HepG2 (cell line): Measurements from ENCODE around the gene DNAJC5. TPM values are rescaled to one million over a fixed set of nuclear protein-coding genes. Genes with fewer than 3 reads are reported as not detected.

Experiments
- BRCA1 ChIP-seq: sonication (generic); formaldehyde crosslinking; IDR thresholded peaks from 2 replicates; pipeline ENCODE4 v1.4.0; 2020; ENCODE audit warnings: missing genetic modification reagents
- CENPBD1 ChIP-seq: sonication (generic); formaldehyde crosslinking; IDR thresholded peaks from 2 replicates; pipeline ENCODE4 v1.8.0; 2022; ENCODE audit warnings: missing genetic modification reagents, low read depth, mild to moderate bottlenecking, borderline replicate concordance
- KDM6A ChIP-seq: IDR thresholded peaks from 2 replicates; pipeline ENCODE4 v1.6.1; 2016; ENCODE audit warnings: low read depth
- MED13 ChIP-seq: sonication (generic); formaldehyde crosslinking; IDR thresholded peaks from 2 replicates; pipeline ENCODE4 v1.5.0; 2020; ENCODE audit warnings: missing genetic modification reagents
- NCOA5 ChIP-seq: sonication (generic); formaldehyde crosslinking; IDR thresholded peaks from 2 replicates; pipeline ENCODE4 v1.4.0; 2020; ENCODE audit warnings: missing genetic modification reagents
- NFATC3 ChIP-seq: sonication (generic); formaldehyde crosslinking; IDR thresholded peaks from 2 replicates; pipeline ENCODE4 v1.5.1; 2020; ENCODE audit warnings: mild to moderate bottlenecking, missing genetic modification reagents
- REST ChIP-seq, 2 experiments: IDR thresholded peaks; 2 replicates each; pipeline ENCODE4 v1.6.1; 2011 to 2012; ENCODE audit warnings: low read length in 2 of 2, borderline replicate concordance in 1 of 2, low read depth in 1 of 2, mild to moderate bottlenecking in 1 of 2, moderate library complexity in 1 of 2
- RFXAP ChIP-seq: sonication (generic); formaldehyde crosslinking; IDR thresholded peaks from 2 replicates; pipeline ENCODE4 v1.4.0; 2020; ENCODE audit warnings: missing genetic modification reagents, borderline replicate concordance
- SOX6 ChIP-seq, 2 experiments: fragments of 450-650 bp in 1 of 2; sonication (generic) in 1 of 2; formaldehyde crosslinking in 1 of 2; IDR thresholded peaks; 2 replicates each; pipeline versions ENCODE4 v1.4.0 to v1.6.1; 2017 to 2020; ENCODE audit warnings: antibody characterized with exemption in 1 of 2, mild to moderate bottlenecking in 1 of 2, missing genetic modification reagents in 1 of 2
- ZFP36L2 ChIP-seq: sonication (generic); formaldehyde crosslinking; IDR thresholded peaks from 2 replicates; pipeline ENCODE4 v1.4.0; 2020; ENCODE audit warnings: missing genetic modification reagents
- ZNF12 ChIP-seq: sonication (generic); formaldehyde crosslinking; IDR thresholded peaks from 2 replicates; pipeline ENCODE4 v1.5.0; 2020; ENCODE audit warnings: missing genetic modification reagents
- ZNF251 ChIP-seq: sonication (generic); formaldehyde crosslinking; IDR thresholded peaks from 2 replicates; pipeline ENCODE4 v1.9.0; 2021; ENCODE audit warnings: mild to moderate bottlenecking, missing genetic modification reagents
- ZNF337 ChIP-seq: sonication (generic); formaldehyde crosslinking; IDR thresholded peaks from 2 replicates; pipeline ENCODE4 v1.5.1; 2020; ENCODE audit warnings: missing genetic modification reagents, low read depth, mild to moderate bottlenecking, borderline replicate concordance
- ZNF513 ChIP-seq: sonication (generic); formaldehyde crosslinking; conservative IDR thresholded peaks from 2 replicates; pipeline ENCODE4 v1.5.0; 2020; ENCODE audit warnings: missing genetic modification reagents
- ZNF674 ChIP-seq: sonication (generic); formaldehyde crosslinking; IDR thresholded peaks from 2 replicates; pipeline ENCODE4 v1.5.0; 2020; ENCODE audit warnings: low read depth, mild to moderate bottlenecking, missing genetic modification reagents
- ZNF709 ChIP-seq: sonication (generic); formaldehyde crosslinking; IDR thresholded peaks from 2 replicates; pipeline ENCODE4 v1.5.0; 2020; ENCODE audit warnings: mild to moderate bottlenecking, missing genetic modification reagents
- ZNF747 ChIP-seq: sonication (generic); formaldehyde crosslinking; IDR thresholded peaks from 2 replicates; pipeline ENCODE4 v1.8.1; 2023; ENCODE audit warnings: missing genetic modification reagents, mild to moderate bottlenecking, borderline replicate concordance
- ZNF772 ChIP-seq: sonication (generic); formaldehyde crosslinking; IDR thresholded peaks from 2 replicates; pipeline ENCODE4 v1.5.0; 2020; ENCODE audit warnings: mild to moderate bottlenecking, missing genetic modification reagents
- ZSCAN9 ChIP-seq: IDR thresholded peaks from 2 replicates; pipeline ENCODE4 v1.6.1; 2016; ENCODE audit warnings: borderline replicate concordance
- polyA plus RNA-seq, 8 experiments: library from polyadenylated mRNA; depleted of rRNA in 3 of 8; stranded (reverse) in 7 of 8; unstranded in 1 of 8; fragments of >200 nt; fragmentation: Illumina TruSeq in 4 of 8; extraction: Trizol in 4 of 8; gene quantifications; 2 replicates each; pipeline versions ENCODE4 v1.2.1 to v1.2.3, GENCODE V29; 2011 to 2016; ENCODE audit warnings: low read depth in 4 of 8, missing spikeins in 1 of 8, mixed read lengths in 1 of 8; ENCODE audit not compliant: insufficient read depth in 1 of 8
- total RNA-seq, 5 experiments: library from RNA; depleted of rRNA; stranded (reverse); fragments of >200 nt; fragmentation: Illumina TruSeq; extraction: Trizol; gene quantifications; 2 replicates each; pipeline ENCODE4 v1.2.3, GENCODE V29; 2016; ENCODE audit warnings: low read depth in 1 of 5
- TF ChIP-seq, protein P1 (sequence below): sonication (generic); formaldehyde crosslinking; IDR thresholded peaks from 2 replicates; pipeline ENCODE4 v1.4.0; 2020; ENCODE audit warnings: mild to moderate bottlenecking, missing genetic modification reagents
- TF ChIP-seq, protein P2 (sequence below): sonication (generic); formaldehyde crosslinking; IDR thresholded peaks from 2 replicates; pipeline ENCODE4 v1.4.0; 2020; ENCODE audit warnings: missing genetic modification reagents, low read depth, mild to moderate bottlenecking, borderline replicate concordance

The DNAJC5 gene
- total and polyA plus RNA-seq, 2 of the 13 experiments (the other 11 are each of a cell fraction or from before 2014, with no cell fraction given) = 42.8 to 64.5 TPM

GRCh38 chr20:63980317-63980805 is 85.4 kb downstream of the DNAJC5 start (continued):
- TF ChIP-seq ZNF513 = no peak; the same call in 1 of the 2 replicates
- peak; percentile 27; the same call in 1 of the 2 replicates for TF ChIP-seq RFXAP (CRISPR knock-in tag)
- TF ChIP-seq CENPBD1 (CRISPR knock-in tag) = no peak
- 0 out of 2 replicates have a peak, but pooled peaks have one; percentile 37 for TF ChIP-seq NFATC3
- TF ChIP-seq ZNF251 = 0 out of 2 replicates have a peak, but pooled peaks have one; percentile 89
- no peak; the same call in 1 of the 2 replicates for TF ChIP-seq MED13 (CRISPR knock-in tag)
- no peak for TF ChIP-seq SOX6 (IDR thresholded peaks at IDR 0.05)
- TF ChIP-seq SOX6 (CRISPR knock-in tag; IDR thresholded peaks at IDR 0.05) = no peak
- TF ChIP-seq BRCA1 = no peak
- TF ChIP-seq ZNF709 (CRISPR knock-in tag) = no peak
- TF ChIP-seq ZNF747 (CRISPR knock-in tag) = no peak
- TF ChIP-seq ZFP36L2 (CRISPR knock-in tag) = no peak
- peak; percentile 4; the same call in 1 of the 2 replicates for TF ChIP-seq KDM6A (CRISPR knock-in tag)
- TF ChIP-seq ZNF674 (CRISPR knock-in tag) = peak; percentile 22; the same call in 1 of the 2 replicates
- 0 out of 2 replicates have a peak, but pooled peaks have one; percentile 76 for TF ChIP-seq ZNF337
- TF ChIP-seq ZSCAN9 (CRISPR knock-in tag) = no peak
- TF ChIP-seq ZNF12 (CRISPR knock-in tag) = no peak
- TF ChIP-seq ZNF772 (CRISPR knock-in tag) = no peak
- TF ChIP-seq, protein P1, sequence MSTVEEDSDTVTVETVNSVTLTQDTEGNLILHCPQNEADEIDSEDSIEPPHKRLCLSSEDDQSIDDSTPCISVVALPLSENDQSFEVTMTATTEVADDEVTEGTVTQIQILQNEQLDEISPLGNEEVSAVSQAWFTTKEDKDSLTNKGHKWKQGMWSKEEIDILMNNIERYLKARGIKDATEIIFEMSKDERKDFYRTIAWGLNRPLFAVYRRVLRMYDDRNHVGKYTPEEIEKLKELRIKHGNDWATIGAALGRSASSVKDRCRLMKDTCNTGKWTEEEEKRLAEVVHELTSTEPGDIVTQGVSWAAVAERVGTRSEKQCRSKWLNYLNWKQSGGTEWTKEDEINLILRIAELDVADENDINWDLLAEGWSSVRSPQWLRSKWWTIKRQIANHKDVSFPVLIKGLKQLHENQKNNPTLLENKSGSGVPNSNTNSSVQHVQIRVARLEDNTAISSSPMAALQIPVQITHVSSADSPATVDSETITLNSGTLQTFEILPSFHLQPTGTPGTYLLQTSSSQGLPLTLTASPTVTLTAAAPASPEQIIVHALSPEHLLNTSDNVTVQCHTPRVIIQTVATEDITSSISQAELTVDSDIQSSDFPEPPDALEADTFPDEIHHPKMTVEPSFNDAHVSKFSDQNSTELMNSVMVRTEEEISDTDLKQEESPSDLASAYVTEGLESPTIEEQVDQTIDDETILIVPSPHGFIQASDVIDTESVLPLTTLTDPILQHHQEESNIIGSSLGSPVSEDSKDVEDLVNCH (CRISPR knock-in tag) = no peak
- no peak for TF ChIP-seq NCOA5
- TF ChIP-seq, protein P2, sequence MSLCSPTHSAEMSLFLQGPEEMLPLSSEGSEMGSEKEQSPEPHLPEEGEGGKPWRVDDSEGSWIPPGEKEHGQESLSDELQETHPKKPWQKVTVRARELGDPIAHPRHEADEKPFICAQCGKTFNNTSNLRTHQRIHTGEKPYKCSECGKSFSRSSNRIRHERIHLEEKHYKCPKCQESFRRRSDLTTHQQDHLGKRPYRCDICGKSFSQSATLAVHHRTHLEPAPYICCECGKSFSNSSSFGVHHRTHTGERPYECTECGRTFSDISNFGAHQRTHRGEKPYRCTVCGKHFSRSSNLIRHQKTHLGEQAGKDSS (CRISPR knock-in tag) = no peak
- no peak for TF ChIP-seq REST (IDR thresholded peaks at IDR 0.05; ENCODE audit: borderline replicate concordance in 1 of 2, low read depth in 1 of 2, low read length in 2 of 2)
